CD8-positive, alpha-beta memory T cell (primary cell): ENCODE data around the gene CYP4F8. TPM values are rescaled to one million over a fixed set of nuclear protein-coding genes. Genes with fewer than 3 reads are reported as not detected.
A peak's percentile ranks its signal among the peaks of the same experiment; 100 is the strongest.
"Not testable (repeated sequence)": the region's sequence is repeated elsewhere in the genome, so short reads cannot be mapped to it uniquely, and the experiment has no call there.

Experiments used
- CTCF ChIA-PET: fragments of 350-600 bp; sonication (Branson Sonifier 250); formaldehyde crosslinking; loops from one replicate; lab custom pipeline; 2021; ENCODE audit warnings: antibody characterized with exemption; lab: Charles Lee
- POLR2A ChIA-PET: fragments of 350-600 bp; sonication (Branson Sonifier 250); formaldehyde crosslinking; loops from one replicate; lab custom pipeline; 2021; ENCODE audit warnings: antibody characterized with exemption; lab: Charles Lee
- DNase-seq, 5 donors: peaks; one replicate each; pipeline versions ENCODE4 v3.0.0 to v3.0.0-alpha.2; 2020 to 2022; ENCODE audit warnings: mixed read lengths in 1 of 5
- H3K27ac ChIP-seq: one replicate; pipeline ENCODE4 v1.7.0; 2013; ENCODE audit warnings: low read depth, mild to moderate bottlenecking, low read length, moderate library complexity
- H3K27me3 ChIP-seq: 2 replicates; pipeline ENCODE4 v1.7.0; 2013; ENCODE audit warnings: low read length, mild to moderate bottlenecking; ENCODE audit not compliant: insufficient read depth, poor library complexity, severe bottlenecking
- H3K36me3 ChIP-seq: 2 replicates; pipeline ENCODE4 v1.7.0; 2013; ENCODE audit warnings: mild to moderate bottlenecking, low read length, moderate library complexity; ENCODE audit not compliant: insufficient read depth
- H3K4me1 ChIP-seq: 2 replicates; pipeline ENCODE4 v1.7.0; 2013; ENCODE audit warnings: mild to moderate bottlenecking, low read length, moderate library complexity; ENCODE audit not compliant: insufficient read depth
- H3K4me3 ChIP-seq: 2 replicates; pipeline ENCODE4 v1.7.0; 2013; ENCODE audit warnings: mild to moderate bottlenecking, low read length
- H3K9me3 ChIP-seq: 2 replicates; pipeline ENCODE4 v1.7.0; 2013; ENCODE audit warnings: mild to moderate bottlenecking, low read length
- H3K27ac Mint-ChIP-seq, 8 donors: one replicate each; pipeline ENCODE4 v1.8.0; 2020 to 2021; ENCODE audit warnings: mixed read lengths in 8 of 8, mild to moderate bottlenecking in 6 of 8, inconsistent platforms in 3 of 8, moderate library complexity in 3 of 8
- H3K27me3 Mint-ChIP-seq, 2 donors: one replicate each; pipeline ENCODE4 v1.8.0; 2020 to 2021; ENCODE audit warnings: mixed read lengths in 2 of 2, mild to moderate bottlenecking in 1 of 2, moderate library complexity in 1 of 2
- H3K36me3 Mint-ChIP-seq, 3 donors: one replicate each; pipeline ENCODE4 v1.8.0; 2020 to 2021; ENCODE audit warnings: mixed read lengths in 3 of 3, inconsistent platforms in 1 of 3, mild to moderate bottlenecking in 1 of 3
- H3K4me1 Mint-ChIP-seq, 3 donors: one replicate each; pipeline ENCODE4 v1.8.0; 2020 to 2021; ENCODE audit warnings: mixed read lengths in 3 of 3, inconsistent platforms in 1 of 3, mild to moderate bottlenecking in 1 of 3
- H3K4me3 Mint-ChIP-seq, 7 donors: one replicate each; pipeline ENCODE4 v1.8.0; 2020 to 2021; ENCODE audit warnings: mixed read lengths in 7 of 7, mild to moderate bottlenecking in 6 of 7, moderate library complexity in 4 of 7, inconsistent platforms in 2 of 7
- H3K9me3 Mint-ChIP-seq, 5 donors: one replicate each; pipeline ENCODE4 v1.8.0; 2020 to 2022; ENCODE audit warnings: mixed read lengths in 5 of 5, mild to moderate bottlenecking in 3 of 5, moderate library complexity in 2 of 5, inconsistent platforms in 1 of 5
- polyA plus RNA-seq: library from polyadenylated mRNA; unstranded; fragments of 300-500 nt; fragmentation: Illumina TruSeq; gene quantifications from one replicate; pipeline ENCODE4 v1.2.3, GENCODE V29; 2021
- total RNA-seq, 2 experiments: library from RNA; stranded (reverse); gene quantifications; one replicate each; pipeline ENCODE4 v1.2.3, GENCODE V29; 2021

The CYP4F8 gene
- total and polyA plus RNA-seq, 3 experiments from 2014 or later, result not detected

GRCh38 chr19:15584541-15585115 lies 30.4 kb upstream of the CYP4F8 start:
- ChIA-PET CTCF (interaction anchor here (1.8 kb wide), 1 partner anchor 165 kb away, joined by 3 read pairs; no protein-coding TSS in a partner anchor), POLR2A (no interaction called here)
- no peak overlapping the region for H3K27ac Mint-ChIP-seq
- H3K4me3 ChIP-seq, result no peak overlapping the region
- H3K27me3 ChIP-seq, result peaks cover 12% of the 10 kb centered on the region
- DNase-seq, result peak; percentile 58 to 85 (median 74)
- H3K27me3 Mint-ChIP-seq, result peaks cover 17 to 46% of the 10 kb centered on the region in 2 donors
- H3K36me3 Mint-ChIP-seq, result no peaks in the 10 kb centered on the region
- no peaks in the 10 kb centered on the region for H3K36me3 ChIP-seq
- H3K4me1 ChIP-seq, result no peaks in the 10 kb centered on the region
- H3K9me3 Mint-ChIP-seq, result no peaks in the 10 kb centered on the region
- no peak overlapping the region for H3K27ac ChIP-seq
- H3K4me3 Mint-ChIP-seq, result peak overlapping the region in 3 of 7 donors; percentile 52 to 66 (median 54)
- H3K4me1 Mint-ChIP-seq, result peaks cover 0 to 8% (median 7%) of the 10 kb centered on the region in 3 donors
- H3K9me3 ChIP-seq, result no peaks in the 10 kb centered on the region

- no peaks in the 10 kb centered on the region for H3K36me3 ChIP-seq
- no peaks in the 10 kb centered on the region for H3K4me1 ChIP-seq
- H3K27ac Mint-ChIP-seq, result no peak overlapping the region
- H3K9me3 Mint-ChIP-seq, result peaks cover 0 to 5% (median 2%) of the 10 kb centered on the region in 5 donors
- H3K27me3 Mint-ChIP-seq, result peaks cover 32 to 61% of the 10 kb centered on the region in 2 donors
- peaks cover 12% of the 10 kb centered on the region for H3K27me3 ChIP-seq
- no peak overlapping the region for H3K4me3 ChIP-seq
- CTCF ChIA-PET, result interaction anchor here (1.7 kb wide), 1 partner anchor 9 kb away, joined by 4 read pairs; no protein-coding TSS in a partner anchor
- H3K4me3 Mint-ChIP-seq, result no peak overlapping the region
- peaks cover 0 to 8% (median 7%) of the 10 kb centered on the region in 3 donors for H3K4me1 Mint-ChIP-seq
- DNase-seq, result no peak
- no peaks in the 10 kb centered on the region for H3K36me3 Mint-ChIP-seq
- no peak overlapping the region for H3K27ac ChIP-seq
- H3K9me3 ChIP-seq, result no peaks in the 10 kb centered on the region
- POLR2A ChIA-PET, result no interaction called here
These were observed 27.4 kb upstream of the CYP4F8 start for GRCh38 chr19:15587663-15588062.

GRCh38 chr19:15588265-15588664 lies 26.8 kb upstream of the CYP4F8 start:
- H3K27ac ChIP-seq, result no peak overlapping the region
- Mint-ChIP-seq H3K36me3 (no peaks in the 10 kb centered on the region), H3K9me3 (peaks cover 0 to 5% (median 2%) of the 10 kb centered on the region in 5 donors), H3K27me3 (peaks cover 35 to 62% of the 10 kb centered on the region in 2 donors), H3K27ac (no peak overlapping the region), H3K4me3 (no peak overlapping the region), H3K4me1 (peaks cover 0 to 8% (median 7%) of the 10 kb centered on the region in 3 donors)
- no peak for DNase-seq
- ChIA-PET POLR2A (no interaction called here), CTCF (interaction anchor here (1.7 kb wide), 1 partner anchor 10 kb away, joined by 4 read pairs; no protein-coding TSS in a partner anchor)
- H3K27me3 ChIP-seq, result peaks cover 11% of the 10 kb centered on the region
- H3K4me3 ChIP-seq, result no peak overlapping the region
- no peaks in the 10 kb centered on the region for H3K4me1 ChIP-seq
- no peaks in the 10 kb centered on the region for H3K36me3 ChIP-seq
- H3K9me3 ChIP-seq, result no peaks in the 10 kb centered on the region

- no peak overlapping the region for H3K27ac Mint-ChIP-seq
- peaks cover 0 to 3% (median 1%) of the 10 kb centered on the region in 3 donors for H3K4me1 Mint-ChIP-seq
- no peak overlapping the region for H3K4me3 ChIP-seq
- ChIA-PET POLR2A (no interaction called here), CTCF (no interaction called here)
- DNase-seq, result no peak
- H3K27me3 ChIP-seq, result no peaks in the 10 kb centered on the region
- no peaks in the 10 kb centered on the region for H3K36me3 Mint-ChIP-seq
- no peaks in the 10 kb centered on the region for H3K36me3 ChIP-seq
- H3K27ac ChIP-seq, result no peak overlapping the region
- no peaks in the 10 kb centered on the region for H3K9me3 ChIP-seq
- H3K9me3 Mint-ChIP-seq, result peaks cover 0 to 5% (median 2%) of the 10 kb centered on the region in 5 donors
- H3K4me3 Mint-ChIP-seq, result no peak overlapping the region
- H3K4me1 ChIP-seq, result no peaks in the 10 kb centered on the region
- H3K27me3 Mint-ChIP-seq, result peaks cover 43 to 68% of the 10 kb centered on the region in 2 donors
These were observed 25.1 kb upstream of the CYP4F8 start for GRCh38 chr19:15589760-15590451.

- H3K4me3 ChIP-seq, result no peak overlapping the region
- CTCF ChIA-PET, result no interaction called here
- Mint-ChIP-seq H3K27ac (peak overlapping the region in 1 of 8 donors; percentile 38), H3K36me3 (peaks cover 0 to 3% (median 0%) of the 10 kb centered on the region in 3 donors), H3K9me3 (peaks cover 3 to 16% (median 11%) of the 10 kb centered on the region in 5 donors), H3K4me3 (no peak overlapping the region), H3K4me1 (no peaks in the 10 kb centered on the region), H3K27me3 (peaks cover 50 to 73% of the 10 kb centered on the region in 2 donors)
- no peaks in the 10 kb centered on the region for H3K36me3 ChIP-seq
- no peaks in the 10 kb centered on the region for H3K27me3 ChIP-seq
- no peaks in the 10 kb centered on the region for H3K4me1 ChIP-seq
- no peak overlapping the region for H3K27ac ChIP-seq
- no peaks in the 10 kb centered on the region for H3K9me3 ChIP-seq
- POLR2A ChIA-PET, result no interaction called here
- no peak for DNase-seq
These were observed 23.2 kb upstream of the CYP4F8 start for GRCh38 chr19:15591796-15592195.

GRCh38 chr19:15592506-15592905 lies 22.5 kb upstream of the CYP4F8 start:
- H3K36me3 ChIP-seq, POLR2A ChIA-PET, H3K36me3 Mint-ChIP-seq, CTCF ChIA-PET, H3K4me1 ChIP-seq, H3K4me1 Mint-ChIP-seq, H3K27me3 ChIP-seq, DNase-seq, H3K27ac ChIP-seq, H3K27ac Mint-ChIP-seq, H3K4me3 ChIP-seq, H3K4me3 Mint-ChIP-seq, H3K9me3 ChIP-seq: not testable (repeated sequence)
- Mint-ChIP-seq H3K9me3 (peaks cover 4 to 22% (median 16%) of the 10 kb centered on the region in 5 donors), H3K27me3 (peaks cover 53 to 75% of the 10 kb centered on the region in 2 donors)

GRCh38 chr19:15593766-15594165 lies 21.3 kb upstream of the CYP4F8 start:
- H3K4me1 Mint-ChIP-seq, H3K4me1 ChIP-seq, H3K4me3 Mint-ChIP-seq, DNase-seq, H3K27me3 ChIP-seq, CTCF ChIA-PET, H3K27ac Mint-ChIP-seq, H3K36me3 ChIP-seq, H3K36me3 Mint-ChIP-seq, H3K9me3 ChIP-seq, POLR2A ChIA-PET, H3K4me3 ChIP-seq, H3K27ac ChIP-seq: not testable (repeated sequence)
- H3K27me3 Mint-ChIP-seq, result peaks cover 53 to 63% of the 10 kb centered on the region in 2 donors
- H3K9me3 Mint-ChIP-seq, result peaks cover 4 to 23% (median 19%) of the 10 kb centered on the region in 5 donors

- no peaks in the 10 kb centered on the region for H3K27me3 ChIP-seq
- Mint-ChIP-seq H3K36me3 (peaks cover 0 to 4% (median 0%) of the 10 kb centered on the region in 3 donors), H3K9me3 (peaks cover 4 to 23% (median 19%) of the 10 kb centered on the region in 5 donors), H3K27ac (no peak overlapping the region), H3K4me1 (no peaks in the 10 kb centered on the region), H3K27me3 (peaks cover 46 to 58% of the 10 kb centered on the region in 2 donors), H3K4me3 (no peak overlapping the region)
- H3K4me1 ChIP-seq, result no peaks in the 10 kb centered on the region
- H3K36me3 ChIP-seq, result no peaks in the 10 kb centered on the region
- CTCF ChIA-PET, result no interaction called here
- H3K9me3 ChIP-seq, result no peaks in the 10 kb centered on the region
- POLR2A ChIA-PET, result no interaction called here
- DNase-seq, result no peak
- no peak overlapping the region for H3K4me3 ChIP-seq
- no peak overlapping the region for H3K27ac ChIP-seq
These were observed 19.9 kb upstream of the CYP4F8 start for GRCh38 chr19:15595069-15595468.
